ENCODE measurements around the gene MET. TPM values are rescaled to one million over a fixed set of nuclear protein-coding genes. Genes with fewer than 3 reads are reported as not detected.

MET gene
- total and polyA plus RNA-seq, 2 donors from 2014 or later, result 13.4 to 225 TPM

DNA sequence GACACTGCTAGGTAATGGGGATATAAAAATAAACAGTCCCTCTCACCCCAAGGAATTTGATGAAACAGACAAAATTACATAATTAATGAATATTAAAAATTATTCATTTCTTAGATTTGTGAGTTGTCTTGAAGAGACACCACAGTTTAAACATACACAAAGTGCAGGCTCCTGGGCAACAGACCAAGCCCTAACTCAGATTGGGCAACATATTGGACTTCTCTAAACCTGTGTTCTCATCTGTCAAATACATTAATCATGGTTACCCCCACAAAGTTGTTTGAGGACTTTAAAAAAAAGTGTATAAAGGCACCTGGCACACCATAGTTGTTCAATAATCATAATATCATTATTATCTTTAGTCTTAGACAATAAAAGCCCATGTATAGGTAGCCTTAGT, 127.9 kb downstream of the MET start:
- DNase-seq (no peak), FAIRE-seq (no peak)
- intact Hi-C loops (cut with DNase I), result no loop called here
- TF ChIP-seq, protein P1, sequence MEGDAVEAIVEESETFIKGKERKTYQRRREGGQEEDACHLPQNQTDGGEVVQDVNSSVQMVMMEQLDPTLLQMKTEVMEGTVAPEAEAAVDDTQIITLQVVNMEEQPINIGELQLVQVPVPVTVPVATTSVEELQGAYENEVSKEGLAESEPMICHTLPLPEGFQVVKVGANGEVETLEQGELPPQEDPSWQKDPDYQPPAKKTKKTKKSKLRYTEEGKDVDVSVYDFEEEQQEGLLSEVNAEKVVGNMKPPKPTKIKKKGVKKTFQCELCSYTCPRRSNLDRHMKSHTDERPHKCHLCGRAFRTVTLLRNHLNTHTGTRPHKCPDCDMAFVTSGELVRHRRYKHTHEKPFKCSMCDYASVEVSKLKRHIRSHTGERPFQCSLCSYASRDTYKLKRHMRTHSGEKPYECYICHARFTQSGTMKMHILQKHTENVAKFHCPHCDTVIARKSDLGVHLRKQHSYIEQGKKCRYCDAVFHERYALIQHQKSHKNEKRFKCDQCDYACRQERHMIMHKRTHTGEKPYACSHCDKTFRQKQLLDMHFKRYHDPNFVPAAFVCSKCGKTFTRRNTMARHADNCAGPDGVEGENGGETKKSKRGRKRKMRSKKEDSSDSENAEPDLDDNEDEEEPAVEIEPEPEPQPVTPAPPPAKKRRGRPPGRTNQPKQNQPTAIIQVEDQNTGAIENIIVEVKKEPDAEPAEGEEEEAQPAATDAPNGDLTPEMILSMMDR (IDR thresholded peaks at IDR 0.05; ENCODE audit: borderline replicate concordance, extremely low read depth, insufficient read depth), result no peak
- Histone ChIP-seq H3K9ac (ENCODE audit: low read length in 3 of 3) (no peak overlapping the region), H3K27me3 (ENCODE audit: control insufficient read depth, insufficient read depth, low read length) (no peaks in the 10 kb centered on the region), H3K36me3 (ENCODE audit: control insufficient read depth in 2 of 3, insufficient read depth in 3 of 3, low read length in 3 of 3) (peaks cover 0 to 5% (median 3%) of the 10 kb centered on the region in 3 donors), H3K4me3 (ENCODE audit: low read length in 3 of 3) (no peak overlapping the region), H3K9me3 (ENCODE audit: control insufficient read depth in 2 of 3, insufficient read depth in 1 of 3, low read length in 3 of 3) (no peaks in the 10 kb centered on the region), H3K4me1 (ENCODE audit: control insufficient read depth in 2 of 3, insufficient read depth in 2 of 3, low read depth in 1 of 3, low read length in 3 of 3) (peaks cover 0 to 3% (median 0%) of the 10 kb centered on the region in 3 donors), H3K27ac (ENCODE audit: low read depth in 2 of 2, low read length in 2 of 2) (no peak overlapping the region)

DNA sequence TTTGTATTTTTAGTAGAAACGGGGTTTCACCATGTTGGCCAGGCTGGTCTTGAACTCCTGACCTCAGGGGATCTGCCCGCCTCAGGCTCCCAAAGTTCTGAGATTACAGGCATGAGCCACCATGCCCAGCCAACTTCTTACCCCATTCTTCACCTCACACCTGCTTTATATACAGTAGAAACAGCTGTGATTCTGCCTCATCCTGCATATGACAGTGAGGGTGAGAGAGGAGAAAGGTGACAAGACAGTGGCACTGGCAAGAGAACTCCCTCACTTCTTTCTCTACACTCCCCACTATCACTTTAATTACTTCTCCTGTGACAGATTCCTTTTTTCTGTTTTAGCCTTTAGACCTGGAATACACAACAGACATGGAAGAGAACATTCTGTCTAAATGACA, 128.6 kb downstream of the MET start:
- Histone ChIP-seq H3K27me3 (ENCODE audit: control insufficient read depth, insufficient read depth, low read length) (no peaks in the 10 kb centered on the region), H3K36me3 (ENCODE audit: control insufficient read depth in 2 of 3, insufficient read depth in 3 of 3, low read length in 3 of 3) (peaks cover 0 to 5% (median 3%) of the 10 kb centered on the region in 3 donors), H3K9me3 (ENCODE audit: control insufficient read depth in 2 of 3, insufficient read depth in 1 of 3, low read length in 3 of 3) (no peaks in the 10 kb centered on the region), H3K4me3 (ENCODE audit: low read length in 3 of 3) (no peak overlapping the region), H3K27ac (ENCODE audit: low read depth in 2 of 2, low read length in 2 of 2) (no peak overlapping the region), H3K9ac (ENCODE audit: low read length in 3 of 3) (no peak overlapping the region), H3K4me1 (ENCODE audit: control insufficient read depth in 2 of 3, insufficient read depth in 2 of 3, low read depth in 1 of 3, low read length in 3 of 3) (peaks cover 0 to 4% (median 0%) of the 10 kb centered on the region in 3 donors)
- TF ChIP-seq, protein P1 (IDR thresholded peaks at IDR 0.05; ENCODE audit: borderline replicate concordance, extremely low read depth, insufficient read depth), result no peak
- intact Hi-C loops (cut with DNase I), result no loop called here
- DNase-seq (no peak), FAIRE-seq (no peak)

DNA sequence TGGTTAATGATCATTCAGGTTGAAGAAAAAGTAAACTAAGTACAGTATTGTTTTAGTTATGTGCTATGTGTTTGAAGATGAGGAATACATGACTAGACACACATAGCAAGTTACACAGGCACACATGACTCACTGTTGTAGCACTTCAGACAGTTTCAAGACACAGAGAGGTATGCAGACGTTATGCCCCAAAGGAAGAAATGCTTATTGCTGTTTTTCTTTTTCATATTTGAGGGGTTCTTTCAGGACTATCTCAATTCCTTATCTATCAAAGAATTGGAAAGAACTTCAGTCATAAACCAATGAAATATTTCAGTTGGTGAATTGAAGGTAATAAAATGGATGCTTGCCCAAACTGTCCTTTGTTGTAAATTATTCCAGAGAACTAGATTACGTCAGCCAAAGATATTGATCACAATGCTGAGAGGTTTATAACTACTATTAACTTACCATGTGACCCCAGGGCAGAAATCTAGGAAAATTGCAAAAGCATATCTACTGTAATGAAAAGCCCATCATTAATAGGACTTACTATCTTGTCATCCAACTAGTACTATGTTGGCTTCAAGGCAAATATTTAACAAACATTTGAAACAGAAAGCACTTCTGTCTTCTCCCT, 129.2 kb downstream of the MET start:
- no peak overlapping the region for H3K4me3 ChIP-seq (ENCODE audit: low read length in 3 of 3)
- intact Hi-C loops (cut with DNase I), result no loop called here
- FAIRE-seq (no peak), DNase-seq (no peak)
- H3K27me3 ChIP-seq (ENCODE audit: control insufficient read depth, insufficient read depth, low read length), result no peaks in the 10 kb centered on the region
- no peak overlapping the region for H3K27ac ChIP-seq (ENCODE audit: low read depth in 2 of 2, low read length in 2 of 2)
- H3K9ac ChIP-seq (ENCODE audit: low read length in 3 of 3), result no peak overlapping the region
- peaks cover 0 to under 1% (median 0%) of the 10 kb centered on the region in 3 donors for H3K36me3 ChIP-seq (ENCODE audit: control insufficient read depth in 2 of 3, insufficient read depth in 3 of 3, low read length in 3 of 3)
- TF ChIP-seq, protein P1 (IDR thresholded peaks at IDR 0.05; ENCODE audit: borderline replicate concordance, extremely low read depth, insufficient read depth), result no peak
- peaks cover 0 to 10% (median 0%) of the 10 kb centered on the region in 3 donors for H3K4me1 ChIP-seq (ENCODE audit: control insufficient read depth in 2 of 3, insufficient read depth in 2 of 3, low read depth in 1 of 3, low read length in 3 of 3)
- no peaks in the 10 kb centered on the region for H3K9me3 ChIP-seq (ENCODE audit: control insufficient read depth in 2 of 3, insufficient read depth in 1 of 3, low read length in 3 of 3)
